A673 (cell line): ENCODE results near the gene GRIK4. TPM values are rescaled to one million over a fixed set of nuclear protein-coding genes. Genes with fewer than 3 reads are reported as not detected.
A peak's percentile ranks its signal among the peaks of the same experiment; 100 is the strongest.

Experiments
- BruUV-seq: library from RNA; stranded (reverse); fragments of 400-500 nt; replicated peaks from 2 replicates; lab custom pipeline; 2021; lab: Mats Ljungman, UMichigan
- CTCF ChIA-PET: fragments of 300-600 bp; sonication (Branson Sonifier 250); formaldehyde crosslinking; loops from one replicate; lab custom pipeline; 2022; ENCODE audit warnings: antibody characterized with exemption; lab: Charles Lee
- POLR2A ChIA-PET: fragments of 300-600 bp; sonication (Branson Sonifier 250); formaldehyde crosslinking; loops from one replicate; lab custom pipeline; 2022; ENCODE audit warnings: antibody characterized with exemption; ENCODE audit not compliant: low non-redundant PET; lab: Charles Lee
- DNase-seq: peaks from one replicate; pipeline ENCODE4 v3.0.0-alpha.2; 2015; ENCODE audit warnings: low spot score
- H3K27ac ChIP-seq: fragments of 200-600 bp; sonication (generic); 2 replicates; pipeline ENCODE4 v1.5.1; 2016; ENCODE audit warnings: mixed run types, low read depth, mild to moderate bottlenecking, mixed read lengths, antibody characterized with exemption, low read length; ENCODE audit not compliant: poor library complexity, severe bottlenecking
- H3K27me3 ChIP-seq: fragments of 200-600 bp; sonication (generic); replicated peaks from 2 replicates; pipeline ENCODE4 v1.6.1; 2017; ENCODE audit warnings: mixed run types, low read depth, mild to moderate bottlenecking, mixed read lengths, antibody characterized with exemption, low read length; ENCODE audit not compliant: insufficient read depth, poor library complexity
- H3K36me3 ChIP-seq: fragments of 200-600 bp; sonication (generic); 2 replicates; pipeline ENCODE4 v1.6.1; 2016; ENCODE audit warnings: mixed run types, mild to moderate bottlenecking, mixed read lengths, antibody characterized with exemption, low read length; ENCODE audit not compliant: insufficient read depth, poor library complexity, severe bottlenecking
- H3K4me1 ChIP-seq: fragments of 200-600 bp; sonication (generic); 2 replicates; pipeline ENCODE4 v1.6.1; 2017; ENCODE audit warnings: mixed run types, mild to moderate bottlenecking, mixed read lengths, antibody characterized with exemption, low read length; ENCODE audit not compliant: insufficient read depth, poor library complexity, severe bottlenecking
- H3K4me3 ChIP-seq: fragments of 200-600 bp; sonication (generic); 2 replicates; pipeline ENCODE4 v1.5.1; 2016; ENCODE audit warnings: low read depth, mixed run types, mild to moderate bottlenecking, mixed read lengths, low read length; ENCODE audit not compliant: poor library complexity, severe bottlenecking
- H3K9me3 ChIP-seq: fragments of 200-600 bp; sonication (generic); 2 replicates; pipeline ENCODE4 v1.6.1; 2016; ENCODE audit warnings: mixed run types, low read depth, mild to moderate bottlenecking, mixed read lengths, antibody characterized with exemption, low read length; ENCODE audit not compliant: poor library complexity, severe bottlenecking
- EZH2 ChIP-seq: fragments of 200-600 bp; sonication (generic); IDR thresholded peaks from 2 replicates; pipeline ENCODE4 v1.6.1; 2017; ENCODE audit warnings: borderline replicate concordance, low read depth, mild to moderate bottlenecking, mixed read lengths, antibody characterized with exemption, low read length; ENCODE audit not compliant: poor library complexity, severe bottlenecking
- intact Hi-C: fragments of 100-400 bp; cut with micrococcal nuclease; formaldehyde crosslinking; loops from one replicate; pipeline ENCODE4 v1.10.0; 2022; ENCODE audit not compliant: unreplicated experiment
- total RNA-seq: library from RNA; stranded (reverse); gene quantifications from 2 replicates; pipeline ENCODE4 v1.2.3, GENCODE V29; 2021
- TF ChIP-seq, protein P1 (sequence below): fragments of 300-800, 200-600 bp; sonication (generic); conservative IDR thresholded peaks from 2 replicates; pipeline ENCODE4 v1.5.1; 2017; ENCODE audit warnings: low read depth, mild to moderate bottlenecking, antibody characterized with exemption, low read length, moderate library complexity, mixed read lengths

Gene GRIK4
- total RNA-seq, 1 experiment from 2014 or later = not detected

DNA sequence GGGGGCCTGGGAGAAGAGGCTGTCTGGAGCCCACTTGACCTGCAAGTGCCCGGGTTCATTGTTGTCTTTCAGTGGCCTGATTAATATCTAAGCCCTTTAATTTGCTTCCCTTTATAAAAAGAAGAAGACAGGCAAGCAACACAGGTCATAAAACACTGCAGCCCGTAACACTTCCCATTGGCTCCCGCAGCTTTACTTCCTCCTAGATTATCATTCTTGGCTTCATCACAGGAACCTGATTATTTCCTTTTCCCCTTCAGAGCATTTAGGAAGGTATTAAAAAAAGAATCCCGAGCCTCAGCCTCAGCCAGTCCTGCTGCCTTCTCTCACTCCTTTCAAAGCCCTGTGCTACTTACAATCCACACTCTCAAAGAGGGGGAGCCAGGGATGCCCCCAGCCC is 183.2 kb downstream of the GRIK4 start:
- Histone ChIP-seq H3K27ac (no peak overlapping the region), H3K36me3 (no peaks in the 10 kb centered on the region), H3K27me3 (peaks cover 27% of the 10 kb centered on the region), H3K4me3 (no peak overlapping the region), H3K9me3 (no peaks in the 10 kb centered on the region), H3K4me1 (peaks cover 5% of the 10 kb centered on the region)
- DNase-seq = peak; percentile 76
- TF ChIP-seq, protein P1, sequence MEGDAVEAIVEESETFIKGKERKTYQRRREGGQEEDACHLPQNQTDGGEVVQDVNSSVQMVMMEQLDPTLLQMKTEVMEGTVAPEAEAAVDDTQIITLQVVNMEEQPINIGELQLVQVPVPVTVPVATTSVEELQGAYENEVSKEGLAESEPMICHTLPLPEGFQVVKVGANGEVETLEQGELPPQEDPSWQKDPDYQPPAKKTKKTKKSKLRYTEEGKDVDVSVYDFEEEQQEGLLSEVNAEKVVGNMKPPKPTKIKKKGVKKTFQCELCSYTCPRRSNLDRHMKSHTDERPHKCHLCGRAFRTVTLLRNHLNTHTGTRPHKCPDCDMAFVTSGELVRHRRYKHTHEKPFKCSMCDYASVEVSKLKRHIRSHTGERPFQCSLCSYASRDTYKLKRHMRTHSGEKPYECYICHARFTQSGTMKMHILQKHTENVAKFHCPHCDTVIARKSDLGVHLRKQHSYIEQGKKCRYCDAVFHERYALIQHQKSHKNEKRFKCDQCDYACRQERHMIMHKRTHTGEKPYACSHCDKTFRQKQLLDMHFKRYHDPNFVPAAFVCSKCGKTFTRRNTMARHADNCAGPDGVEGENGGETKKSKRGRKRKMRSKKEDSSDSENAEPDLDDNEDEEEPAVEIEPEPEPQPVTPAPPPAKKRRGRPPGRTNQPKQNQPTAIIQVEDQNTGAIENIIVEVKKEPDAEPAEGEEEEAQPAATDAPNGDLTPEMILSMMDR = no peak
- no peak for TF ChIP-seq EZH2
- POLR2A ChIA-PET = interaction anchor here (0.7 kb wide), 1 partner anchor 54 kb away, joined by 11 read pairs; no protein-coding TSS in a partner anchor
- CTCF ChIA-PET = interaction anchor here (0.6 kb wide), 1 partner anchor 10 kb away, joined by 3 read pairs; no protein-coding TSS in a partner anchor
- intact Hi-C loops = no loop called here
- BruUV-seq = no TSS peak

DNA sequence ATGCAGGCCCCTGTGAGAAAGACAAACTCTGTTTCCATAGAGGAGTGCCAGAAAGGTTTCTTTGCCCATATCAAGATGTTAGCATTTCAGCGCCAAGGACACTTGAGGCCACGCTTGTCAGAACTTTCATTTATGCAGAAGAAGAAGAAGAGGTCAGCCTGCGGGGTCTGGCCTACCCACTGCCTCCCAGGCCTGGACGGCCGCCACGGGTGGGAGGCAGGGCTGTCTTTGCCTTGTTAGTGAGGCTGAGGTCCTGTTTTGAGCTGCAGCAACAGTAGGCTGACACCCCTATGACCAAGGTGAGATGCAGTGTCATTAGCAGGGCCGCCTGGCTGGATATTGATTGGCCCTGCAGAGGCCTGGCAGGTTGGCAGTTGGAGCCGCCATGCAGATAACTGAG is 183.9 kb downstream of the GRIK4 start:
- ChIA-PET CTCF (no interaction called here), POLR2A (no interaction called here)
- TF ChIP-seq, protein P1 = no peak
- no peak for TF ChIP-seq EZH2
- DNase-seq = no peak
- Histone ChIP-seq H3K4me3 (no peak overlapping the region), H3K9me3 (no peaks in the 10 kb centered on the region), H3K27me3 (peaks cover 21% of the 10 kb centered on the region), H3K36me3 (no peaks in the 10 kb centered on the region), H3K27ac (no peak overlapping the region), H3K4me1 (peaks cover 5% of the 10 kb centered on the region)
- no TSS peak for BruUV-seq
- intact Hi-C loops = no loop called here

DNA sequence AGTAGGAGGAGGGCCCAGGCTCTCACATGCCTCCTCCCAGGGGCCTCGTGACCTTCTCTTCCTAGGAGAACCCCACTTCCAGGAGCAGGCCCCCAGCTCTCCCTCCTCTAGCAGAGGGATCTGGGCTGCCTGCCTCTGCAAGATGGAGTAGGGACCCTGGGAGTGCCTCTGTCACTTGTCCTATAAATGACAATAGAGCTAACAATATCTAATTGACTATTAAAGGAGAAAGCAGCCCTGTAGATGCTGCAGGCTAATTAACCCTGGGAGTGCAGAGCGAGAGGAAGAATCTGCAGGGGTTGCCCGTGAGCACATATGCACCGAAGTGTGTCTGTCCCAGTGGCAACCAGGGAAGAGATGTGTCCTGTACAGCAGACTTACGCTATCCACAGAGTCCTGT is 184.4 kb downstream of the GRIK4 start:
- BruUV-seq = no TSS peak
- POLR2A ChIA-PET = no interaction called here
- no peak for DNase-seq
- TF ChIP-seq, protein P1 = no peak
- TF ChIP-seq EZH2 = no peak
- CTCF ChIA-PET = no interaction called here
- Histone ChIP-seq H3K27ac (no peak overlapping the region), H3K4me1 (peaks cover 5% of the 10 kb centered on the region), H3K9me3 (no peaks in the 10 kb centered on the region), H3K27me3 (peaks cover 18% of the 10 kb centered on the region), H3K36me3 (no peaks in the 10 kb centered on the region), H3K4me3 (no peak overlapping the region)
- intact Hi-C loops = no loop called here
